ENCODE results near the gene HIF3A. TPM values are rescaled to one million over a fixed set of nuclear protein-coding genes. Genes with fewer than 3 reads are reported as not detected.

HIF3A gene
- total and polyA plus RNA-seq, 2 donors (not counting 3 experiments of a cell fraction or from before 2014, with no cell fraction given): 8.1 to 8.5 TPM

- Histone ChIP-seq H3K79me2 (ENCODE audit: control insufficient read depth, insufficient read depth, low read length) (no peaks in the 10 kb centered on the region), H3K4me2 (ENCODE audit: insufficient read depth, low read length) (no peak overlapping the region), H3K27ac (ENCODE audit: insufficient read depth, low read depth, low read length) (no peak overlapping the region), H3K27me3 (ENCODE audit: control insufficient read depth in 2 of 2, insufficient read depth in 2 of 2, low read length in 2 of 2) (peaks cover 13 to 18% of the 10 kb centered on the region in 2 experiments), H3K36me3 (ENCODE audit: control insufficient read depth in 2 of 2, extremely low read depth in 1 of 2, insufficient read depth in 2 of 2, low read length in 2 of 2) (no peaks in the 10 kb centered on the region), H3K4me1 (ENCODE audit: control insufficient read depth, extremely low read depth, insufficient read depth, low read length) (no peaks in the 10 kb centered on the region), H3K9ac (replicated peaks; ENCODE audit: extremely low read depth, insufficient read depth, low read length) (no peak overlapping the region), H3K9me1 (replicated peaks; ENCODE audit: control insufficient read depth, extremely low read depth, insufficient read depth, low read length) (no peaks in the 10 kb centered on the region), H3K9me3 (replicated peaks; ENCODE audit: control insufficient read depth, insufficient read depth, low read length) (no peaks in the 10 kb centered on the region), H2AFZ (ENCODE audit: low read depth, low read length) (no peak overlapping the region), H4K20me1 (replicated peaks; ENCODE audit: control insufficient read depth, extremely low read depth, insufficient read depth, low read length) (no peaks in the 10 kb centered on the region), H3K4me3 (replicated peaks in 1 of 3; ENCODE audit: insufficient read depth in 1 of 3, low read depth in 1 of 3, low read length in 3 of 3) (no peak overlapping the region)
- FAIRE-seq (no peak), DNase-seq (ENCODE audit: low read depth, low spot score) (no peak)
- no peak for TF ChIP-seq JUN (IDR thresholded peaks at IDR 0.05; ENCODE audit: borderline replicate concordance, insufficient read depth, insufficient read length, low read depth)
- TF ChIP-seq EZH2 (IDR thresholded peaks at IDR 0.05; ENCODE audit: borderline replicate concordance, low read depth, low read length, severe bottlenecking): no peak
- TF ChIP-seq POLR2A (IDR thresholded peaks at IDR 0.05; ENCODE audit: low read depth, low read length): no peak
- no peak for TF ChIP-seq CTCF (IDR thresholded peaks at IDR 0.05; ENCODE audit: extremely low read depth in 1 of 2, insufficient read depth in 1 of 2, low read depth in 1 of 2, low read length in 2 of 2)
- TF ChIP-seq MAX (IDR thresholded peaks at IDR 0.05; ENCODE audit: insufficient read depth, insufficient read length): no peak
- TF ChIP-seq GATA2 (IDR thresholded peaks at IDR 0.05; ENCODE audit: insufficient read depth, insufficient read length, low read depth, low read length): no peak
- TF ChIP-seq MYC (IDR thresholded peaks at IDR 0.05; ENCODE audit: low read depth, low read length): no peak
- TF ChIP-seq FOS (IDR thresholded peaks at IDR 0.05; ENCODE audit: borderline replicate concordance, insufficient read depth, low read length): no peak
- no peak for TF ChIP-seq POLR2AphosphoS5 (IDR thresholded peaks at IDR 0.05; ENCODE audit: insufficient read depth, low read depth, low read length)
- POLR2A ChIA-PET: no interaction called here
- CTCF ChIA-PET: interaction anchor here (0.9 to 1.8 kb wide), 3 partner anchors 15 to 173 kb away, joined by 3 to 8 read pairs (median 4); no protein-coding TSS in a partner anchor
- intact Hi-C loops (cut with micrococcal nuclease) (no loop called here), dilution Hi-C loops (cut with MboI; ENCODE audit: extremely low pct_ligation_motif_present, low sequenced_read_pairs) (no loop called here)
- BruUV-seq (replicated peaks): no TSS peak
Observed at GRCh38 chr19:46250076-46250735, 46.6 kb upstream of the HIF3A start.
